ENCODE measurements around the gene ISLR. TPM values are rescaled to one million over a fixed set of nuclear protein-coding genes. Genes with fewer than 3 reads are reported as not detected.

The ISLR gene
- total RNA-seq, 2 donors from 2014 or later, result 0.29 TPM; not detected in 1

DNA sequence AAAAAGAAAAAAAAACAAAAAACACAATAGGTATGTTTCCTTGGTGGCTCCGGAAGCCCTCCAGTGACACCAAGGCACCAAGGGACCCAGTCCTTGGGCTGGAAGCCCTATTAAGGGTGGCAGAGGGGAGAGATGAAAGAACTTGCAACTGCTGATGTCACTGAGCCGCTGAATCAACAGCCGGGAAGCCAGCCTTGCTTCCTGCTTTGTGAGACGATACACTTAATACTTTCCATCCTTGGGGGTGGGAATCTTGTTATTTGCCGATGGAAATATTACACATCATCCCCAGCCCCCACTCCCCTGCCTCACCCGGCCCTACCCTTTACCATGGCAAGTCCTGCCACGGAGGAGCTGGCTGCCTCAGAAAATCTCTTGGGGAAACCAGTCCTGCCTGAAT is 48.8 kb upstream of the ISLR start:
- peaks cover 54% of the 10 kb centered on the region for H3K27me3 Mint-ChIP-seq (ENCODE audit: insufficient read depth)
- 86% methylated on average over 7 of the region's 7 CpGs; no CpG with 5 or more reads in 1 of the 2 experiments for WGBS, 2 experiments (ENCODE audit: insufficient coverage in 1 of 2, insufficient read length in 1 of 2)

DNA sequence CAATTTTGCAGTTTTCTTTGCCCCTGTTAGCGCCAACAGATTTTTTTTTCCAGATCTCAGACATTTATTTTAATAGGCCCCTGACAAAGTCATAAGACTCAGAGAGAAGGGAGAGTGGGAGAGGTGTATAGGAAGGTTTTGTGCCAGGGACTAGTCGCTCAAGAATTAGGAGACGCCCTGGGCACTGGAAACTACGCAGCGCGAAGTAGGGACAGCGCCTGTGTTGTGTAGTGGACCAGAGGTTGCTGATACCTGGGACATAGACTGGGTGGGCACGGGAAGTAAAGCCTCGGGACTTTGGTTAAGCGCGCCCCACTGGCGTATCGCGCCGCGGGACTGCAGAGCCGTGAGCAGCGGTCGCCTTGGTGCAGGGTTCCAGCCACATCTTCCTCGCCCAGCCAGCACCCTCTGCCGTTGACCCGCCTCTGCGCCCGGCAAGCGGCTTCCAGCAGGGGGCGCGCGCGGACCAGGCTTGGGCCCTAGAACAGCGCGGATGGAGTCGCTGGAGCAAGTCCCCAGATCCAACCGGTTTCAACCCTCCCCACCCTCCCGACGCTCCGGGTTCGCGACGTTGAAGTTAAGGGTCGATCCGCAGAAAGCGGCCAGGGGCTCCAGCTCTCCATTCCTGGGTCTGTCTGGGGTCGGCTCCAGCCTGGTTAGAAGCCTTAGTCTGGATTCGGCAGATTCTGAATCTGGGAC is 46.1 kb upstream of the ISLR start:
- no peaks in the 10 kb centered on the region for H3K9me3 ChIP-seq (ENCODE audit: control insufficient read depth, low read length)
- peaks cover 38% of the 10 kb centered on the region for H3K4me1 Mint-ChIP-seq
- 15 to 79% methylated on average over 8 to 44 of the region's 44 CpGs for WGBS, 2 experiments (ENCODE audit: insufficient coverage in 1 of 2, insufficient read length in 1 of 2)
- no peaks in the 10 kb centered on the region for H3K36me3 ChIP-seq (ENCODE audit: control insufficient read depth, insufficient read depth, low read length)
- no peak overlapping the region for H3K9ac ChIP-seq (ENCODE audit: extremely low read depth, low read length, poor library complexity, severe bottlenecking)
- H3K4me3 Mint-ChIP-seq, result peak overlapping the region; percentile 43
- peaks cover 65% of the 10 kb centered on the region for H3K27me3 ChIP-seq (ENCODE audit: control insufficient read depth, insufficient read depth, low read length, poor library complexity, severe bottlenecking)
- no peak overlapping the region for H3K27ac ChIP-seq (ENCODE audit: low read depth, low read length)
- H3K4me1 ChIP-seq (ENCODE audit: control insufficient read depth, insufficient read depth, low read length), result peaks cover 14% of the 10 kb centered on the region
- H3K4me3 ChIP-seq (ENCODE audit: low read length), result peak overlapping the region; percentile 72
- H3K9me3 Mint-ChIP-seq, result no peaks in the 10 kb centered on the region
- DNase-seq, result peak; percentile 99
- peaks cover 72% of the 10 kb centered on the region for H3K27me3 Mint-ChIP-seq (ENCODE audit: insufficient read depth)
- TF ChIP-seq, protein P1, sequence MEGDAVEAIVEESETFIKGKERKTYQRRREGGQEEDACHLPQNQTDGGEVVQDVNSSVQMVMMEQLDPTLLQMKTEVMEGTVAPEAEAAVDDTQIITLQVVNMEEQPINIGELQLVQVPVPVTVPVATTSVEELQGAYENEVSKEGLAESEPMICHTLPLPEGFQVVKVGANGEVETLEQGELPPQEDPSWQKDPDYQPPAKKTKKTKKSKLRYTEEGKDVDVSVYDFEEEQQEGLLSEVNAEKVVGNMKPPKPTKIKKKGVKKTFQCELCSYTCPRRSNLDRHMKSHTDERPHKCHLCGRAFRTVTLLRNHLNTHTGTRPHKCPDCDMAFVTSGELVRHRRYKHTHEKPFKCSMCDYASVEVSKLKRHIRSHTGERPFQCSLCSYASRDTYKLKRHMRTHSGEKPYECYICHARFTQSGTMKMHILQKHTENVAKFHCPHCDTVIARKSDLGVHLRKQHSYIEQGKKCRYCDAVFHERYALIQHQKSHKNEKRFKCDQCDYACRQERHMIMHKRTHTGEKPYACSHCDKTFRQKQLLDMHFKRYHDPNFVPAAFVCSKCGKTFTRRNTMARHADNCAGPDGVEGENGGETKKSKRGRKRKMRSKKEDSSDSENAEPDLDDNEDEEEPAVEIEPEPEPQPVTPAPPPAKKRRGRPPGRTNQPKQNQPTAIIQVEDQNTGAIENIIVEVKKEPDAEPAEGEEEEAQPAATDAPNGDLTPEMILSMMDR (conservative IDR thresholded peaks at IDR 0.05), result peak; percentile 99
- H3K27ac Mint-ChIP-seq, result no peak overlapping the region
- no peaks in the 10 kb centered on the region for H3K36me3 Mint-ChIP-seq (ENCODE audit: low read depth)

More for the DNA sequence above, 48.8 kb upstream of the ISLR start:
- Mint-ChIP-seq H3K9me3 (no peaks in the 10 kb centered on the region), H3K27ac (no peak overlapping the region), H3K4me1 (peaks cover 38% of the 10 kb centered on the region), H3K4me3 (no peak overlapping the region), H3K36me3 (ENCODE audit: low read depth) (no peaks in the 10 kb centered on the region)
- H3K4me1 ChIP-seq (ENCODE audit: control insufficient read depth, insufficient read depth, low read length), result peaks cover 15% of the 10 kb centered on the region
- H3K4me3 ChIP-seq (ENCODE audit: low read length), result no peak overlapping the region
- H3K27ac ChIP-seq (ENCODE audit: low read depth, low read length), result no peak overlapping the region
- no peak for DNase-seq
- H3K9ac ChIP-seq (ENCODE audit: extremely low read depth, low read length, poor library complexity, severe bottlenecking), result no peak overlapping the region
- TF ChIP-seq, protein P1 (conservative IDR thresholded peaks at IDR 0.05), result no peak
- H3K27me3 ChIP-seq (ENCODE audit: control insufficient read depth, insufficient read depth, low read length, poor library complexity, severe bottlenecking), result peaks cover 39% of the 10 kb centered on the region
- H3K9me3 ChIP-seq (ENCODE audit: control insufficient read depth, low read length), result no peaks in the 10 kb centered on the region
- no peaks in the 10 kb centered on the region for H3K36me3 ChIP-seq (ENCODE audit: control insufficient read depth, insufficient read depth, low read length)

DNA sequence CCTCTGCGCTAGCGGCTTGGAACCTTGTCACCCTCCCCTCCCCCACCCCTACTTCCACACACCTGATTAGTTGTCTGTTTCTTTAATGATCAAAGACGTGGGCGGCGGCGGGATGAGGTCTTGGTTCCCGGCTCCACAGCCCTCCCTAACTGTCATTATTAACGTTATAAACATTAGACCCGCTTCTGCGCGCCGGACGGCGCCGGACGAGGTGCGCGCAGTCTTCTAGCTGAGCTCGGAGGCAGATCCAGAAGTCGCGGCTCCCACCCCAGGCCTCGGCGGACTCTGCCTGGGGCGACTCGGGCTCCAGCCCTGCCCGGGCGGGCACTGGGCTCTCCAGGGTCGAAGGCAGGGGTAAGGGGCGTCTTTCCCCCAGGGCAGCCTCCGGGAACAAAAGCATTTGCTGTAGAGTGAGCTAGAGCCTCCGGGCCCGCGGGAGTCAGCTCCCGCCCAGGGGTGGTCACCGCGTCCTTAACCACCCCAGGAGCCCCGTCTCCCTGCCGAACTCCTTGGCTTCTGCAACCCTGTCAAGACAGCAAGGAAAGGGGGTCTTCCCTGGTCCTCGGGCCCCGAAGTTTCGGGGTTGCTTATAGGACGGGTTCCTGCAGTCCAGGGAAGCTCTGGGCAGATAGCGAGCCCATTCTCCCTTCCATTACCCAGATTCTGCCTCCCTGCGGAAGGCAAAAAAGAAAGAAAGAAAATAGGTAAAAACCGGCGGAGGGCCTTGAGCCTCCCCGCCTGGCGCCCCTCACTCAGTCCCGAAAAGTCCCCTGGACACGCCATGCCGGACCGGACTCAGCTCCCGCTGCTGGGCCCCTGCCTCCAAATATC is 45.3 kb upstream of the ISLR start:
- Mint-ChIP-seq H3K27ac (no peak overlapping the region), H3K4me3 (peak overlapping the region; percentile 43), H3K9me3 (no peaks in the 10 kb centered on the region), H3K36me3 (ENCODE audit: low read depth) (no peaks in the 10 kb centered on the region), H3K27me3 (ENCODE audit: insufficient read depth) (peaks cover 80% of the 10 kb centered on the region), H3K4me1 (peaks cover 31% of the 10 kb centered on the region)
- Histone ChIP-seq H3K27ac (ENCODE audit: low read depth, low read length) (no peak overlapping the region), H3K9ac (ENCODE audit: extremely low read depth, low read length, poor library complexity, severe bottlenecking) (no peak overlapping the region), H3K27me3 (ENCODE audit: control insufficient read depth, insufficient read depth, low read length, poor library complexity, severe bottlenecking) (peaks cover 72% of the 10 kb centered on the region), H3K4me1 (ENCODE audit: control insufficient read depth, insufficient read depth, low read length) (peaks cover 7% of the 10 kb centered on the region), H3K9me3 (ENCODE audit: control insufficient read depth, low read length) (no peaks in the 10 kb centered on the region), H3K36me3 (ENCODE audit: control insufficient read depth, insufficient read depth, low read length) (no peaks in the 10 kb centered on the region), H3K4me3 (ENCODE audit: low read length) (peak overlapping the region; percentile 72)
- TF ChIP-seq, protein P1 (conservative IDR thresholded peaks at IDR 0.05), result no peak
- WGBS, 2 experiments (ENCODE audit: insufficient coverage in 1 of 2, insufficient read length in 1 of 2), result 1 to 2% methylated on average over 12 to 52 of the region's 53 CpGs
- DNase-seq, result peak; percentile 76

Measured in endodermal cell (in vitro differentiated cells).